GM18517 (cell line): ENCODE measurements around the gene CASK.

Experiments
- ATAC-seq: cut with Tn5 transposase; IDR thresholded peaks from one replicate; pipeline ENCODE4 v1.9.1; 2021; ENCODE audit warnings: mild to moderate bottlenecking, moderate library complexity; ENCODE audit not compliant: unreplicated experiment

CASK gene

GRCh38 chrX:41594634-41595033 is 328.7 kb downstream of the CASK start:
- no peak for ATAC-seq

DNA sequence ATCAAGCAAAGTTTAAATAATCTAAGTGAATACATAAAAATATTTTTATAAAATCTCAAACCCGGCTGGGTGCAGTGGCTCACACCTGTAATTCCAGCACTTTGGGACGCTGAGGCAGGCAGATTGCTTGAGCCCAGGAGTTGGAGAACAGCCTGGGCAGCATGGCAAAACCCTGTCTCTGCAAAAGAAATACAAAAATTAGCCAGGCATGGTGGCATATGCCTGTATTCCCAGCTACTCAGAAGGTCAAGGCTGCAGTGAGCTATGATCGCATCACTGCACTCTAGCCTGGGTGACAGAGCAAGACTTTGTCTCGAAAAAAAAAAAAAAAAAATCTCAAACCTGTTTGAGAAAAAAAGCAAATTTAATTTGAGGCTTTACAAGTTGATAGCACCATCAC is 331.4 kb downstream of the CASK start:
- no peak for ATAC-seq

DNA sequence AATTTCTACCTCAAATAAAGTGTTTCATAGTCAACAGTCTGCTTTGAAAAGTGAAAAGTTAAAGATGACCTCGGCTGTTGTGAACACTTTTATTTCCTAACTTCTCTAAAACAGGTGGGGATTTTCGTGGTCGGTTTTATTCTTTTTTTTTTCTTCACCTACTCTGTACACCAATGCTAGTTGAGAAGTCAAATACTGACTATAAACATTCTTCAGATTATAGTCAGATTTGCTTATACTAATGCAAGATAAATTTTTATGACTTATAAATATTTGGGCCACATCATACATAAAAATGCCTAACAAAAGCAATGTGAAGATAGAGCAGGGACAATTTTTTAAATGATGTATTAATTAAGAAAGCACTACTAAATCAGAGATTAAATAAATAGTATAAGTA is 332.7 kb downstream of the CASK start:
- ATAC-seq, result no peak

- no peak for ATAC-seq
These were observed 333.6 kb downstream of the CASK start for GRCh38 chrX:41589634-41590270.

DNA sequence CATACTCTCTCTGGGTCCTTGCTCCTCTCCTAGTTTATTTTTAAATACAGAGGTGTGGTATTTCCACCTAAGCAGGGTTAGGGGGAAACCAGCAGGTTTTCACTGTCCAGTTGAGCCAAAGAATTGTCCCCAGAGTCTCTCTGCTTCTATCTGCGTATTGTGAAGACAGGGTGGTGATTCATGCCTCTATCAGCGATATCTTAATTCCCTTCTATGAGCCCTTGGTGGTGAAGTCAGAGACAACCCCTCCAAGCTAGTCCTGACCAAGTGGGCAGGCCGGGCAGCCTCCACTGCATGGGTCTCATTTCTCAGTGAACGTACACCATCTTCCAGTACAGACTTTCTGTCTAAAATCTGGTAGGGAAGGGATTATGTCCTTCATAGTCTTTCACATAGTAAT is 335.1 kb downstream of the CASK start:
- no peak for ATAC-seq

GRCh38 chrX:41580423-41581064 is 342.8 kb downstream of the CASK start:
- no peak for ATAC-seq

- ATAC-seq, result no peak
These were observed 359.5 kb downstream of the CASK start for GRCh38 chrX:41563876-41564275.

DNA sequence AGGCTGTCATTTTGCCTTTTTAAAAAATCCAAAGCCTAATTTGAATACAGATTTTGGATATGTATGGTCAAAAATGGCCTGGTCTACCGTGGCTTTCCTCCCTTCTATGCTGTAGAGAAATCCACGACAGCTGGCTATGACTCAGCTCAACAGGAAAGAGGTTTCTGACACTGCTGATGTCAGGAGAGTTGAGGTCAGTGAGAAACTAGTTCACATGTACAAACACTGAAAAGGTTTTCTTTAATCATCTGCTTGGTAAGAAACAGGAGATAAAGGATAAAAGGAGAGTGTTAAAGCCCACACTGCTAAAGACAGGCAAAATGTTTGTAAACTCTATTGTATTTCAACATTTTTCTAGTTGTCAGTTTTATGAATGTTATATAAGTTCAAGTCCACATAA is 362.3 kb downstream of the CASK start:
- ATAC-seq, result peak; percentile 77

DNA sequence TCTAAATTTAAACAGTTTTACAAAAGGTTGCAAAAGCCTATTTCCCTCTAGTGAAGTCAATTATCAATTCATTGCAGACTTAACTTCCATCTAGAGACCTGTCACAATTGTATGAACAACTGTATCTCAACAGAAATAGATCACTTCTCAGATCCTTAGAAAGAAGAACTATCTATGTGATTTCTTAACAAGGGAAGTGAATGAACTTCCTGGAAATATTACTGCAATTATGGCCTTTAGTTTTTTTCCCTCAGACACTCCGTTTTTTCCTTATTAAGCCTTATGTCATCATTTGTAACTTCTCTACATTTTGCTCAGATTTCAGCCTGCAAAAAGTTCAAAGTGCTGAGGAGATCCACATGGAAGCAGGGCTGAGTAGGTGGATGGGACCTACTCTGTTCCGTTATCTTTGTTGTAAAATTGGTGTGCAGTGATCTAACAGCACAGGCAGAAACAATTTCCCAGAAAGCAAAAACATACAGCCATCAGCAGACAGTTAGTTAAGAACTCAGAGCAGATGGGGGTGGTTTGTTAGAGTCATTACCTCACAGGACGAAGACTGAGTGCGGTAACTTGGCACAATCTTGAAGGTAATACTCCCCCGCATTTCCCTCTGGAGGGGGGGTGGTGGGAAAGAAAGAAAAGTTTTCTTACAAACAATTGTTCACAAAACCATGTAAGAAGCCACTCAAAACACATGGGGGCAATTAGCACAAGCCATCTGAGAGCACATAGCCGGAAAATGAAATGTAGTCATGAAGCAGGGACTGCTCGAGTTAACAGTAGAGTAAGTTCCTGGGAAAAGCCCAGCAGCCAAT is 363.9 kb downstream of the CASK start:
- no peak for ATAC-seq

DNA sequence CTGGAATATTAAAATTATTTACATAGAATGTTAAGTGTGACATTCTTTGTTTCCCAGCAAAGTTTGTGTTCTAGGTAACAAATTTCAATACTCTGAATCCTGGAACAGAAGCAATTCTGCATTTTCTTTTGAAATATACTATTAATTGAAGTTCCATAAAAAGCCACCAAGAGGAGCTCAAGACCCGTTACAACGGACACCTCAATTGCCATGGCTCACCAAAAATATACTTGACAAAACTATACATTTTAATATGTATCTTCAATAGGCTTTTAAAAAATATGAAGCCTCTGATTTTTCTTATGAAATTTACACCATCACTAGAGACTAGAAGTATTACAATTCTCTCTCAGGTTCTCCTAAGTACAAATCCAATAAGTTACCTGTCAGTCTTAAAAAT is 364.8 kb downstream of the CASK start:
- no peak for ATAC-seq

DNA sequence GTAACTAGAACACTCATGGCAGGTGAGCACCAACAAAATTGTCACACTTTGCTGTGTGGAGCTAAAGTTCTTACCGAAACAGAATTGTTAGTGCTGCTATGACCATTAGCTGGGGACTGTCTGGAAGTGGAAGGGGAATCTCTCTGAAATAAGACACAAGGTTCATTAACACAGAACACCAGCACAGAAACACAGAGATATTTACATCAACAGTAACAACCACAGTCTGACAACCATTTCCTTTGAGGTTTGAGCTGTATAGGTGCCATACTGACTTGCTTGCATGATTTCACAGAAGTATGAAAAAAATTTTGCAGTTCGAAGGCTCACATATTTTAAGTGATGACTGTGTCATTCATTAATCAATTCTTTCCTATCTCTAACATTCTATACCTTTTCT is 366.4 kb downstream of the CASK start:
- ATAC-seq, result no peak

GRCh38 chrX:41553688-41554087 is 369.7 kb downstream of the CASK start:
- ATAC-seq, result no peak

GRCh38 chrX:41548411-41548810 is 374.9 kb downstream of the CASK start:
- no peak for ATAC-seq

GRCh38 chrX:41543668-41544067 is 379.7 kb downstream of the CASK start:
- no peak for ATAC-seq

- ATAC-seq, result no peak
These were observed 380.3 kb downstream of the CASK start for GRCh38 chrX:41543025-41543424.

DNA sequence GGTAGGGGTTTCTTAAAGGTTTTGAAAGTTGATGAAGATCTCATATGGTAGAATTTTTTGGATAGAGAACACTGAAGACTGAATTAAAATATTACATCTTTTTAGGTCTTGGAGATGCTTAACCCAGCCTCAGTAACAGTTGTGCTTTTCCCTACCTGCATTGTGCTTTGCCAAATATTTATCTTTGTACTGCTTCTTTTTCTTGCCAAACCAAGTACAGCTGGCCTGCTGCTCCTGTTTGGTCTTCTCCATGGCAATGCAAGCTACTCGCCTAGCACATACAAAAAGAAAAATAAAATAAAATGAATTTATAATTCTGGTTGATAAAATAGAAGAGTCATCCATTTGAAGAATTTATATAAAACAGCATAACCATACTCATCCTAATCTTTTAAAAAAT is 380.8 kb downstream of the CASK start:
- no peak for ATAC-seq

DNA sequence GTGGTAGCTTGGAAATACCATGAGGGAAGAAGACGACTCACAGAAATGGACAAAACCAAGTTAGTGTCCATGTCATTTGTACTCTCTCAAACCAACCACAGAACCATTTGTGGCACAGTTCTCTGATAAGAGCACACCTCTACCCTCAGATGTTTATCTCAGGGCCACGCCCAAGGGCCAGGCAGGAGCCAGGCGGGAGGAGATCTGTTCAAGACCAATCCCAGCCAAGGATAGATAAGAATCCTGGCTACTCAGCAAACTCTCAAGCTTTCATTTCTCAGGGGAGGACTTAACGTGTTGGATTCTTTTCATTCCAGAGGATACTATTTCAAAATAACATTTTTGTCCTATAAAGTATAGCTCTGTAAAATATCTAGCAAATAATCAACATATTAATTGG is 381.2 kb downstream of the CASK start:
- no peak for ATAC-seq

- no peak for ATAC-seq
These were observed 382.0 kb downstream of the CASK start for GRCh38 chrX:41541386-41541785.

- no peak for ATAC-seq
These were observed 384.6 kb downstream of the CASK start for GRCh38 chrX:41538707-41539106.

GRCh38 chrX:41530085-41530484 is 393.3 kb downstream of the CASK start:
- ATAC-seq, result no peak

DNA sequence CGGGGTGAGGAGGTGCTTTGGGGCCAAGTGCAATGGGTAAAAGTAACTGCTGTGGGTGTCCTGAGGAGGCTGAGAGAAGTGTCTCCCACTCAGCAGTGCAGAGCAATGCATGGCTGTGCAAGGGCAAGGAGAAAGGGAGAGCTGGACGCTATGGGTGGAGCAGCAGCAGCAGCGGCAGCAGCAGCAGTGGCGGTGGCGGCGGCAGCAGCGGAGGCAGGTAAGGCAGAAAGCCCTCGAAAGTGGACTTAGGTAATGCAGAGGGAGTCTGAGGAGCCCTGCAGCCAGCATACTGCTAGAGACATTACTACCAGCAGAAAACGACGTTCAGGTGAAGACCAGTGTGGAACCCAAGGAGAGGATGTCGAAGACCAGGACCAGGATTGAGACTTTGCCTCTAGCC is 394.1 kb downstream of the CASK start:
- no peak for ATAC-seq

DNA sequence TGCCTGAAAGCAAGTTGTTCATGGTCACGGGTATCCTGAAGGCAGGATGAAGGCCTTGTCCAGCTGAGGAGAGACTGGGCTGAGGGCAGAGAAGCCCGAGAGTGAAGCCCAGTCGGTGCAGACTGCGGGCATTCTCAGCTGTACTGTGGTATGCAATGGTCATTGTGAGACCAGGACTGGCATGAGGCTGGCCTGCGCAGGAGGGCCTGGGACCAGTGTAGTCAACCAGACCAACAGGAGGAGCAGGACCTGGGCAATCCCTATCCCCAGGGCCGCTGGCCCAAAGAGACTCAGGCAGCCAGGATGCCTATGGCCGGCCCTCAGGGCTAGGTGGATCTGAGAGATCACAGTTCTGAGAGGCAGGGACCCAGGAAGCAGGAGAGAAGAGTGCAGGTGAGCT is 394.6 kb downstream of the CASK start:
- no peak for ATAC-seq
